Activated CD8-positive, alpha-beta memory T cell treated with anti-CD3 and anti-CD28 coated beads, Interleukin-2, amount 50 U/mL, for 48 hours (primary cell): ENCODE results near the gene CDC27.
"Not testable (repeated sequence)": the region's sequence is repeated elsewhere in the genome, so short reads cannot be mapped to it uniquely, and the experiment has no call there.

ENCODE experiments used
- DNase-seq: peaks from one replicate; pipeline ENCODE4 v3.0.0-alpha.2; 2020

CDC27 gene, protein sequence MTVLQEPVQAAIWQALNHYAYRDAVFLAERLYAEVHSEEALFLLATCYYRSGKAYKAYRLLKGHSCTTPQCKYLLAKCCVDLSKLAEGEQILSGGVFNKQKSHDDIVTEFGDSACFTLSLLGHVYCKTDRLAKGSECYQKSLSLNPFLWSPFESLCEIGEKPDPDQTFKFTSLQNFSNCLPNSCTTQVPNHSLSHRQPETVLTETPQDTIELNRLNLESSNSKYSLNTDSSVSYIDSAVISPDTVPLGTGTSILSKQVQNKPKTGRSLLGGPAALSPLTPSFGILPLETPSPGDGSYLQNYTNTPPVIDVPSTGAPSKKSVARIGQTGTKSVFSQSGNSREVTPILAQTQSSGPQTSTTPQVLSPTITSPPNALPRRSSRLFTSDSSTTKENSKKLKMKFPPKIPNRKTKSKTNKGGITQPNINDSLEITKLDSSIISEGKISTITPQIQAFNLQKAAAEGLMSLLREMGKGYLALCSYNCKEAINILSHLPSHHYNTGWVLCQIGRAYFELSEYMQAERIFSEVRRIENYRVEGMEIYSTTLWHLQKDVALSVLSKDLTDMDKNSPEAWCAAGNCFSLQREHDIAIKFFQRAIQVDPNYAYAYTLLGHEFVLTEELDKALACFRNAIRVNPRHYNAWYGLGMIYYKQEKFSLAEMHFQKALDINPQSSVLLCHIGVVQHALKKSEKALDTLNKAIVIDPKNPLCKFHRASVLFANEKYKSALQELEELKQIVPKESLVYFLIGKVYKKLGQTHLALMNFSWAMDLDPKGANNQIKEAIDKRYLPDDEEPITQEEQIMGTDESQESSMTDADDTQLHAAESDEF

GRCh38 chr17:47188876-47189731, at the start of gene CDC27:
Gene CDC27, minus strand, starts transcription at chr17:47189295. Its CDS starts 123 bp downstream, at chr17:47189172.
- peak; percentile 100 for DNase-seq

DNA sequence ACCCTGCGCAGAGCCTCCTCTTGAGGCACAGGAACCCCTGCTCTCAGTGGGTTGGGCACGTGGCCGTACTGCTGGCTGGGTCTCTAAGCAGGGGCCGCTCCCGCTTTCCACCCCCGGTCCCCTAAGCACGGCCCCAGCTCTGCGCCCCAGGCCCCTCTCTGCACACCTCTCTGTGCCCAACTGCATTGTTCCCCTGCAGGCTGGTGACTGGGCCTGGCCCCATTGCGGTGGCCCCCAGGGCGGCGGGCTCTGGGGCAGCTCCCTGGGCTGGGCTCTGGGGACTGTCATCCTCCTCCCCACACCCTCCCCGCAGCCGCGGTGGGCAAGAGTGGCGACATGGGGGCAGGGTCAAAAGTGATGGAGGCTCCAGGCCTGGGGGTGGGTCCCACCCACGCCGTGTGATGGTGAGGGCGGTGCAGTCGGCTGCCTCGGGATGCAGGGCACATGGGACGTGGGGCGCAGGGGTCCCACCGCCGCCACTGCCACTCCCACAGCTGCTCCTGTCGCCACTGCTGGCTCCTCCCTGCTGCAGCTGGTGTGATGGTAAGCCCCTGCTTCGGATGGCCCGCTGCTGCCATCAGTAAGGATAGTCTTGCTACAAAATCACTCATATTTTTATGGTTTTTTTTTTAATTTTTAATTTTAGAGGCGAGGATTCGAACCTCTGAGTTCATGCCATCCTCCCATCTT, 49.4 kb upstream of the CDC27 start:
- DNase-seq, result no peak

- DNase-seq, result no peak
Observed at GRCh38 chr17:47237841-47238240, 48.7 kb upstream of the CDC27 start.

DNA sequence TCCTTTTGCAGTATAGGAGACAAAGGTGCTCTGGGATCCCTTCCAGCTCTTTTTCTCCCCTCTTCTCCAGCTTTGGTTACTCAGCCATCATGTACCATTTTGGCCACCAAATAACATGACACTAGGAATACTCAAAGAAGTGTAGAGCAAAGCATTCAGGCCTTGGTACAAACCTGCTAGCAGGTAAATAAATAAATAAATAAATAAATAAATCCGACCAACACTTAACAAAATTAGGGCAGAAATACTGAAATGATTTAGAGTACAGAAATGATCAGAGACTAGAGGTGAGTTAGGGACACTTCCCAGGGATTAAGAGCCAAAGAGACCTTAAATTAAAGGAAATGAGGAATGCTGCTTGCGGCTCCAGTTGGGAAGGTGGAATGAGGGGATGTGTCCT, 46.8 kb upstream of the CDC27 start:
- no peak for DNase-seq

DNA sequence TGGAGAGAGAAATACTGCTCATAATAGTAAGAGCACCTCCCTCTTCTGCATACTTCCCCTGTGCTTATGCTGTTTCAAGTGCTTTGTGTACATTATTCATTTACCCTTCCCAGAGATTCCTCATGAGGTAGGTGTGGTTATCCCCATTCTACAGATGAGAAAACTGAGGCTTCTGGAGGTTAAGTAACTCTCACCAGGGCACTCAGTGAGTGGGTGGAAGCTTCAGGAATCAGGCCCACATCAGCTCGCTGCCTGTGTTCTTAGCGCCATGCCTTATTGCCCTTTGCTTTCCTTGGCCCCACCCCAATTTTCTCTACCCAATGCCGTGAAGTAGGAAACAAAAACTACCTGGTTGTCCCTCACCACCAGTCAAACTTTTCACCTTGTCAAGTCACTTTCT, 46.4 kb upstream of the CDC27 start:
- no peak for DNase-seq

DNA sequence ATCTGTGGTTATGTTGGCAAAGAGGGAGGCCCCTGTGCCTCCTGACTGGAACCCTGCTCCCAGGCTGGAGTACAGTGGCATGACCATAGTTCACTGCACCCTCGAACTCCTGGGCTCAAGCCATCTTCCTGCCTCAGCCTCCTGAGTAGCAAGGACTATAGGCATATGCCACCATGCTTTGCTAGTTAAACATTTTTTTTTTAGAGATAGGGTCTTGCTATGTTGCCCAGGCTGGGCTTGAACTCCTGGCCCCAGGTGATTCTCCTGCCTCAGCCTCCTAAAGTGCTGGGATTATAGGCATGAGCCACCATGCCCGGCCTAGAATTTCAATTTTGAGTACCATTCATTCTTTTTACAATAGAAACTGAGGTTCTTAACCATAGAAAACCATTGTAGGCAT, 43.4 kb upstream of the CDC27 start:
- DNase-seq, result no peak

DNA sequence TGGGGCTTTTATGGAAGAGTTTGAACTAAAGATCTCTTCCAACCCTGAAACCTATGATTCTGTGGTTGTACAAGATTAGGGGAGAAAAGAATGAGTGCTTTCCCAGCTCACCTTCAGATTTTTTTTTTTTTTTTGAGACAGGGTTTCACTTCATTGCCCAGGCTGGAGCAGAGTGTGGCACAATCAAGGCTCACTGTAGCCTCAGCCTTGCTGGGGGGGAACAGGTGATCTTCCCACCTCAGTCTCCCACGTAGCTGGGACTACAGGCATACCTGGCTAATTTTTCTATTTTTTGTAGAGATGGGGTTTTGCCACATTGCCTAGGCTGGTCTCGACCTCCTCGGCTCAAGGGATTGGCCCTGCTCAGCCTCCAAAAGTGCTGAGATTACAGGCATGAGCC, 42.8 kb upstream of the CDC27 start:
- DNase-seq, result no peak

DNA sequence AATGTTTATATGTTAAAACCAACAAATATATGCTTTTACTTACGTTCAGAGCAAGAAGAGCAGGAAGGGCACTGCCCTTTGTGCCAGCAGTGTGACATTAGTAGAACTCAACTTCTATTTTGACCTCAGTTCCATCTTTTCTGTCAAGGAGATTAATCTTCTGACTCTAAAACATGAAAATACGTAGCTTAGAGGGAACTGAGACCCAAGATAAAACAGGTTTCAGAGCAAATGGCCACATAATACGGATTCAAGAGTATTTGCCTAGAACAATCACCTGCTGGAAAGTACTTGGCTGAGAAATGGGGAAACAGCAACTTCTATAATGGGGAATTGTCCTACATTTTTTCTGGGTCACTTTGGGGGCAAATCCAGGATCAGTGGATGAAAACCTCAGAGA, 42.2 kb upstream of the CDC27 start:
- DNase-seq, result no peak

DNA sequence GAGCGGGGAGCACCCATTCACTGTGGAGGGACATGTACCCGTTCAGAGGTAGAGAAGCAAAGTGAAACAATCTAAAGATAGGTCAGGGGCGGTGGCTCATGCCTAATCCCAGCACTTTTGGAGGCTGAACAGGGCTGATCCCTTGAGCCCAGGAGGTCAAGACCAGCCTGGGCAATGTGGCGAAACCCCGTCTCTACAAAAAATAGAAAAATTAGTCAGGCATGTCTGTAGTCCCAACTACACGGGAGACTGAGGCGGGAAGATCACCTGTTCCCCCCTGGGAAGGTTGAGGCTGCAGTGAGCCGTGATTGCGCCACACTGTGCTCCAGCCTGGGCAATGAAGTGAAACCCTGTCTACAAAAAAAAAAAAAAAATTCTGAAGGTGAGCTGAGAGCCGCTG, 41.8 kb upstream of the CDC27 start:
- no peak for DNase-seq

DNA sequence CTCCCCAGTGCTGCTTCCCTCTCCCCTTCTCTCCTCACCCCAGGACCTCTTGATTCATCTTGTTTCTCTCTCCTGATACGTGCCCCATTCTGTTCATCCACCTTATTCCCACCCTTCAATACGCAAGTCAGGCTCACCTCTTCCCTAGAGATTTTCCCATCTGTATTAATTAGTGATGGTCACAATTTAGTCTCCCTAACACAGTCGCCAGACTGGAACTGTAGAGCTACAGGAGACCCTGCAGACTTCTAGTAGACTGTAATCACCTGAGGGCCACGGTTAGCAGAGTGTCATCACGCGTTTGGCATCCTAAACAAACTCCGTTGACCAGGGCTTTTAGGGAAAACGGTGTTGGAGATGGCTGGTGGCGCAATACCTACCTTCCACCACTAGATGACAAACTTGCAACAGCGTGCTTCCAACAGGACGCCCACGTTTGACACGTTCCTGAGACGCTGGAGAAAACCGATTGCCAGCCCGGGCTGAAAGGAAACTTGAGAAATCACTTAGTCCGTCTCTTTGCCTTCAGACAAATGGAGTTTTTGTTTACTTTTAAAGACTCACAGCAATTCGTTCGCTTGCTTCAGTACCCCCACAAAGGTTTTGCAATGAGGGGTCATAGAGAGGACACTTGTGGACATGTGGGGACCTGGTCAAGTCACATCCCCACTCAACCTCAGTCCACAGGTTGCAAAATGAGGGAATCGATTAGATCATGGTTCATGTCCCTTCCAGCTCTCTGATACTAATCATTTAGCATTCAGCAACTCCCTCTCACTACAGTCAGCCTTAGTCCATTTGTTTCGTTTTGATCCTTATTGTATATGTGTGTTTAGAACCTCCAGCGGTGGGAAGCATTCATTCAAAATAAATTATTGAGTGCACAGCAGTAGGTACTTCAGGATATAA, 40.7 kb upstream of the CDC27 start:
- DNase-seq, result peak; percentile 80

DNA sequence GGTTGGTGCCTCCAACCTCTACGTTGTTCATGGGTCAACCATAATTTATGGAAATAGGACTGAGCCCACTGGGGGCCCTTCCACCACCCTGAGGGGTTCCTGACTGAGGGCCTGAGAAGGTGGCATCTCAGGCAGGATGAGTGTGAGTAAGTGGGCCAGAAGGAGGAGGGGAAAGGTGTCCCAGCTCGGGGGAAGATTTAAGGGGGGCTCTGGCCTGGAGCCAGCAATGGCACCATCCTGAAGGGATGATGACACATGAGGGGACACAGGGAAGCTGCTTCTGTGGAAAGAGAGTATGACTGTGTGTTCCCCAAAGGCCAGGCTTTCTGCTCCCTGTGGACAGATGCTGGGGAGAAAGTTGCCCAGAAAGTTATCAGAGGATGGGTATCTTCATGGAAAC, 38.8 kb upstream of the CDC27 start:
- no peak for DNase-seq

DNA sequence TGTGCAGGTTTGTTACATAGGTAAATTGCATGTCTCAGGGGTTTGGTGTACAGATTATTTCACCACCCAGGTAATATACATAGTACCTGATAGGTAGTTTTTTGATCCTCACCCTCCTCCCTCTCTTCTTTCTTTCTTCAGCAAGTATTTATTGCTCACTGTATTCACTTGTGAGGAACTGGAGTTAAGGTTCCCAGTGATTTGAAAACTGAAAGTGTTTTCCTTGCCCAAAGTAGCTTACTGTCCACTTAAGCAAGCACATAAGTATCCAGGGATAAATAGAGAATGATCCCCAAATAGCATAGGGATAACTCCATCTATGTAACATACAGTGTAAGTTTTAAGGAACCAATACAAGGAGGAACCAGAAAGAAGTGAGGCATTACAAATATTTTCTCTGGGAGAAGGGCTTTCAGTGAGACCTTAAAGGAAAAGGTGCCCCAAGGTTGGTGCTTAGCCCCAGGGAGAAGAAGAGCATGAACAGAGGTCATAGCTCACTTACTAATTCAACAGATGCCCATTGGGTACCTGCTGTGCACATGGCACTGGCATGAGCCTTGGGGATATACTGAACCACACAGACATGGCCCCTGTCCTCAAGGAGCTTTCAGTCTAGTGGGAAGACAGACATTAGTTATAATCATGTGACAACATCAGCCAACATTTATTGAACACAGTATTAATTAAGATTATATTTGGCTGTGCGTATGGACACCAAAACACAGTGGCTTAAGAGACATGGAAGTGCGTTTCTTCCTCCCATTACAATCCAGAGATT, 37.0 kb upstream of the CDC27 start:
- DNase-seq, result no peak

GRCh38 chr17:47225436-47225858, 36.4 kb upstream of the CDC27 start:
- DNase-seq, result no peak

DNA sequence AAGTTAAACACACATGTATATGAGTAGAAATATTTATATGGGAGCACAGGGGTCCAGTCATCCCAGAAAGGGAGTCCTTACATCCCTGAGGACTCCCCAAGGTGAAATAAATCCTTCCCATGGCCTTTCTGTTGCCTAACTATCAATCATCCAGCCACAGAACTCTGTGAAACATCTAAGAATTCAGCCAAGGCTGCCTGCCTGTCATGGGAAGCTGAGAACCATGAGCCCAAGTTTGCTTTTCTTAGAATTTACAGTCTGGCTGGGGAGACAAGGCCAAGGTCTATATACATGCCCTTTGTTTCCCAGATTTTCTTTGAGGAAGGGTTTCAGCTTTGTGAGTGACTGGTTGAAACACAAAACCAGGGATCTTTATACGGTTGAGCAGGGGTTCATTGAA, 35.9 kb upstream of the CDC27 start:
- no peak for DNase-seq

- DNase-seq, result not testable (repeated sequence)
Observed at GRCh38 chr17:47224077-47224476, 35.0 kb upstream of the CDC27 start.

DNA sequence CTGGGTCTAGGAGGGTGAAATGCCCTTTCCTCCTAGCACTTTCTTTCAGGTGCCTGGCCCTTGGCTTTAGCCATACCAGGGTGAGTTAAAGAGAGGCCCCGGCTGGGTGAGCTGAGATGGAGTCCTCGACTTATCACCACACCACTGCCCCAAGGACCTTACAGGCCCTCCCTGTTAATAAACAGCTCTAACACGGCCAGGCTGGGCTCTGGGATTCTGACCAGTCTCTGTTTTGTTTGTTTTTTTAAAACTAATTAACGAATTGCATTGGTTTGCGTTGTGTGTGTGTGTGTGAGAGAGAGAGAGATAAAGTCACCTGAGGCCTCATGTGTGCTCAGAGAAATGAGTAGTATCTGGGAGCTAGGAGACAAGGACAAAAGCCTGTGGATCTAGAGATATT, 34.4 kb upstream of the CDC27 start:
- no peak for DNase-seq

GRCh38 chr17:47223007-47223406, 33.9 kb upstream of the CDC27 start:
- DNase-seq, result no peak

GRCh38 chr17:47222047-47222446, 33.0 kb upstream of the CDC27 start:
- DNase-seq, result no peak

- DNase-seq, result no peak
Observed at GRCh38 chr17:47221154-47221553, 32.1 kb upstream of the CDC27 start.

DNA sequence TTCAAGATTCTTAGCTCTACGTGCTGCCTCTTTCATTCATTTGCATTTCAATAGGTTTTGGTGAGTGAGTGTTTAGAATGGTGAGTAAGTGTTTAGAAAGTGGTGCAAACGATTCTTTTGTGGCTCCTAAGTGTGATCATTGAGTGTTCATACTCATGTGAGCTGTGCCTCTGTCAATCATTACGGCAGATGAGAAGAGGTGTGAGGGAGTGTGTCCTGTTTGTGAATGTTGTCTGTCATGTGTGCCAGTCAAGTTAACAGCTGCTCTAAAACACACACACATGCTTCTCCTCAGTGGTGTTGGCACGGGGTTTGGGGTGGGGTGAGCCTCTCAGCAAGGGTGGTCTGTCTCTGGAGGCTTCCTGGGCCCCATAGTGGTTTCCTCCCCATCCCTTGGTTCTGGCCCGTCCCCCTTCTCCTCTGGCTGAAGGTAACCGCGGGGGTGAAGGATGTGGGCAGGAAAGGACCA, 31.5 kb upstream of the CDC27 start:
- no peak for DNase-seq
